Lower leg skin (tissue), 4 donors: ENCODE measurements around the gene APOBEC3B. TPM values are rescaled to one million over a fixed set of nuclear protein-coding genes. Genes with fewer than 3 reads are reported as not detected.

Experiments used
- DNase-seq, 2 donors: peaks; one replicate each; pipeline ENCODE4 v3.0.0-alpha.2; 2019; ENCODE audit warnings: low spot score in 2 of 2
- H3K4me3 ChIP-seq: fragments of 200-600 bp; sonication (generic); 2 replicates; pipeline ENCODE4 v1.5.1; 2017; ENCODE audit warnings: mild to moderate bottlenecking, low read depth; ENCODE audit not compliant: poor library complexity, severe bottlenecking
- POLR2A ChIP-seq, 2 donors: fragments of 450-650 bp; IDR thresholded peaks; one replicate each; pipeline ENCODE4 v1.6.1; 2016 to 2017; ENCODE audit warnings: antibody characterized with exemption in 2 of 2, mild to moderate bottlenecking in 1 of 2, moderate library complexity in 1 of 2
- WGBS, 2 donors: methylation state at CpG; one replicate each; pipeline ENCODE4 v1.1.5; 2018; 5-methylcytosine and 5-hydroxymethylcytosine counted together
- intact Hi-C: fragments of 100-400 bp; cut with DNase I; formaldehyde crosslinking; loops from one replicate; pipeline ENCODE4 v1.15.0; 2023; ENCODE audit warnings: low total_unique reads
- total RNA-seq, 4 donors: library from RNA; depleted of rRNA; stranded (reverse); fragments of >200 nt; gene quantifications; one replicate each; pipeline ENCODE4 v1.1.0, GENCODE V29; 2016
- TF ChIP-seq, protein P1 (sequence below), 3 donors: fragments of 450-650 bp; IDR thresholded peaks; one replicate each; pipeline ENCODE4 v1.5.1; 2016; ENCODE audit warnings: antibody characterized with exemption in 3 of 3, mild to moderate bottlenecking in 3 of 3, moderate library complexity in 2 of 3

The APOBEC3B gene
- total RNA-seq, 4 donors from 2014 or later = 0.15 to 2.4 (median 0.21) TPM; not detected in 1

- TF ChIP-seq, protein P1, sequence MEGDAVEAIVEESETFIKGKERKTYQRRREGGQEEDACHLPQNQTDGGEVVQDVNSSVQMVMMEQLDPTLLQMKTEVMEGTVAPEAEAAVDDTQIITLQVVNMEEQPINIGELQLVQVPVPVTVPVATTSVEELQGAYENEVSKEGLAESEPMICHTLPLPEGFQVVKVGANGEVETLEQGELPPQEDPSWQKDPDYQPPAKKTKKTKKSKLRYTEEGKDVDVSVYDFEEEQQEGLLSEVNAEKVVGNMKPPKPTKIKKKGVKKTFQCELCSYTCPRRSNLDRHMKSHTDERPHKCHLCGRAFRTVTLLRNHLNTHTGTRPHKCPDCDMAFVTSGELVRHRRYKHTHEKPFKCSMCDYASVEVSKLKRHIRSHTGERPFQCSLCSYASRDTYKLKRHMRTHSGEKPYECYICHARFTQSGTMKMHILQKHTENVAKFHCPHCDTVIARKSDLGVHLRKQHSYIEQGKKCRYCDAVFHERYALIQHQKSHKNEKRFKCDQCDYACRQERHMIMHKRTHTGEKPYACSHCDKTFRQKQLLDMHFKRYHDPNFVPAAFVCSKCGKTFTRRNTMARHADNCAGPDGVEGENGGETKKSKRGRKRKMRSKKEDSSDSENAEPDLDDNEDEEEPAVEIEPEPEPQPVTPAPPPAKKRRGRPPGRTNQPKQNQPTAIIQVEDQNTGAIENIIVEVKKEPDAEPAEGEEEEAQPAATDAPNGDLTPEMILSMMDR (IDR thresholded peaks at IDR 0.05) = no peak
- TF ChIP-seq POLR2A (IDR thresholded peaks at IDR 0.05) = no peak
- no peak for DNase-seq
- 91 to 95% methylated on average over 7 of the region's 7 CpGs for WGBS, 2 donors
- no peak overlapping the region for H3K4me3 ChIP-seq
- intact Hi-C loops = no loop called here
Measured at GRCh38 chr22:38948181-38948940, 33.8 kb upstream of the APOBEC3B start.

GRCh38 chr22:38949889-38950405 lies 32.2 kb upstream of the APOBEC3B start:
- 56 to 79% methylated on average over 7 to 8 of the region's 8 CpGs for WGBS, 2 donors
- no peak for TF ChIP-seq POLR2A (IDR thresholded peaks at IDR 0.05)
- TF ChIP-seq, protein P1 (IDR thresholded peaks at IDR 0.05) = no peak
- intact Hi-C loops = no loop called here
- no peak for DNase-seq
- no peak overlapping the region for H3K4me3 ChIP-seq

GRCh38 chr22:38950527-38951295 lies 31.4 kb upstream of the APOBEC3B start:
- DNase-seq = no peak
- intact Hi-C loops = no loop called here
- H3K4me3 ChIP-seq = no peak overlapping the region
- TF ChIP-seq, protein P1 (IDR thresholded peaks at IDR 0.05) = no peak
- no peak for TF ChIP-seq POLR2A (IDR thresholded peaks at IDR 0.05)
- WGBS, 2 donors = 81 to 89% methylated on average over 13 of the region's 13 CpGs

DNA sequence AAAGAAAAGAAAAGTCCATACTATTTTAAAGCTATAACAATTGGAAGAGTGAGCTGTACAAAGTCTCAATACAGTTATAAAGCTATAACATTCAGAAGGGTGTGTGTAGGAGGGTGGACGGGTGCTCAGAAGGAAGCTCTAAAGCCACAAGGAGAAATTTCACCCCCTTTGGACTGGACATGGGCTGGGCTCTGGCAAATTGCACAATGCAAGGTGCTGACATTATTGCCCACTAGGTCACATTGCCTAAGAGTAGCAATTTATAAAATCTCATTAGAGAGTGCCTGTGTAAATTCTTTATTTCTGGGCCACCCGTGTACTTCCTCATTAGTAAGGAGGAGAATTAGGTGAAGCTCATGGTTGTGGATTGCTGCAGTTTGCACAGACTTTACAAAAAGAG lies 30.4 kb upstream of the APOBEC3B start:
- no peak for DNase-seq
- intact Hi-C loops = no loop called here
- no peak overlapping the region for H3K4me3 ChIP-seq
- 64 to 67% methylated on average over 2 of the region's 2 CpGs for WGBS, 2 donors
- TF ChIP-seq, protein P1 (IDR thresholded peaks at IDR 0.05) = no peak
- no peak for TF ChIP-seq POLR2A (IDR thresholded peaks at IDR 0.05)

- 78% methylated on average over 12 of the region's 12 CpGs for WGBS, 2 donors
- no peak overlapping the region for H3K4me3 ChIP-seq
- no peak for TF ChIP-seq POLR2A (IDR thresholded peaks at IDR 0.05)
- TF ChIP-seq, protein P1 (IDR thresholded peaks at IDR 0.05) = no peak
- no peak for DNase-seq
- intact Hi-C loops = no loop called here
Measured at GRCh38 chr22:38952281-38952993, 29.7 kb upstream of the APOBEC3B start.
